ENCODE measurements around the gene GRIK4.

DNA sequence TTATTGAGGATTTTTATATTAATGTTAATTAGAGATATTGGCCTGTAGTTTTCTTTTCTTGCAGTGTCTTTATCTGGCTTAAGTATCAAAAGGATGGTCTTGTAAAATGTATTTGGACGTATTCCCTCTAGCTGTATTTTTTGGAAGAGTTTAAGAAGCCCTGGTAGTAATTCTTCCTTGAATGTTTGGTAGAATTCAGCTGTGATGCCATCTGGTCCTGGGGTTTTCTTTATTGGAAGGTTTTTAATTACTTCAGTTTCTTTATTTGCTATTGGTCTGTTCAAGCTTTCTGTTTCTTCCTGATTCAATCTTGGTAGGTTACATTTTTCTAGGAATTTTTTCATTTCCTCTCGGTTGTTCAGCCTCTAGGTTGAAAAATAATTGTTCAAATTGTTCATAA, 257.4 kb downstream of the GRIK4 start:
- no peak for TF ChIP-seq POLR2AphosphoS5 (IDR thresholded peaks at IDR 0.05; ENCODE audit: low read depth, low read length)
- TF ChIP-seq, protein P1, sequence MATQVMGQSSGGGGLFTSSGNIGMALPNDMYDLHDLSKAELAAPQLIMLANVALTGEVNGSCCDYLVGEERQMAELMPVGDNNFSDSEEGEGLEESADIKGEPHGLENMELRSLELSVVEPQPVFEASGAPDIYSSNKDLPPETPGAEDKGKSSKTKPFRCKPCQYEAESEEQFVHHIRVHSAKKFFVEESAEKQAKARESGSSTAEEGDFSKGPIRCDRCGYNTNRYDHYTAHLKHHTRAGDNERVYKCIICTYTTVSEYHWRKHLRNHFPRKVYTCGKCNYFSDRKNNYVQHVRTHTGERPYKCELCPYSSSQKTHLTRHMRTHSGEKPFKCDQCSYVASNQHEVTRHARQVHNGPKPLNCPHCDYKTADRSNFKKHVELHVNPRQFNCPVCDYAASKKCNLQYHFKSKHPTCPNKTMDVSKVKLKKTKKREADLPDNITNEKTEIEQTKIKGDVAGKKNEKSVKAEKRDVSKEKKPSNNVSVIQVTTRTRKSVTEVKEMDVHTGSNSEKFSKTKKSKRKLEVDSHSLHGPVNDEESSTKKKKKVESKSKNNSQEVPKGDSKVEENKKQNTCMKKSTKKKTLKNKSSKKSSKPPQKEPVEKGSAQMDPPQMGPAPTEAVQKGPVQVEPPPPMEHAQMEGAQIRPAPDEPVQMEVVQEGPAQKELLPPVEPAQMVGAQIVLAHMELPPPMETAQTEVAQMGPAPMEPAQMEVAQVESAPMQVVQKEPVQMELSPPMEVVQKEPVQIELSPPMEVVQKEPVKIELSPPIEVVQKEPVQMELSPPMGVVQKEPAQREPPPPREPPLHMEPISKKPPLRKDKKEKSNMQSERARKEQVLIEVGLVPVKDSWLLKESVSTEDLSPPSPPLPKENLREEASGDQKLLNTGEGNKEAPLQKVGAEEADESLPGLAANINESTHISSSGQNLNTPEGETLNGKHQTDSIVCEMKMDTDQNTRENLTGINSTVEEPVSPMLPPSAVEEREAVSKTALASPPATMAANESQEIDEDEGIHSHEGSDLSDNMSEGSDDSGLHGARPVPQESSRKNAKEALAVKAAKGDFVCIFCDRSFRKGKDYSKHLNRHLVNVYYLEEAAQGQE (IDR thresholded peaks at IDR 0.05; ENCODE audit: insufficient read depth in 1 of 2, low read depth in 2 of 2, low read length in 2 of 2), result no peak
- TF ChIP-seq FOXP2 (optimal IDR thresholded peaks at IDR 0.05; ENCODE audit: borderline replicate concordance, extremely low read depth, extremely low read length, insufficient read depth), result no peak

Measured in PFSK-1 (cell line).